DND-41 (cell line): ENCODE measurements around the gene NANOS2.

Experiments used
- ATAC-seq: fragments of 200-7000 bp; cut with Tn5 transposase; 3 replicates; pipeline ENCODE4 v1.9.1; 2021; ENCODE audit warnings: low read depth; ENCODE audit not compliant: insufficient read depth
- DNase-seq: peaks from one replicate; pipeline ENCODE4 v3.0.0-alpha.2; 2020
- H2AFZ ChIP-seq: 2 replicates; pipeline ENCODE4 v1.6.0; 2012; ENCODE audit warnings: low read depth, low read length
- H3K27ac ChIP-seq: 2 replicates; pipeline ENCODE4 v1.5.1; 2012; ENCODE audit warnings: low read length, inconsistent platforms
- H3K27me3 ChIP-seq: fragments of 200-600 bp; sonication (generic); 2 replicates; pipeline ENCODE4 v1.6.0; 2012; ENCODE audit warnings: low read length, mild to moderate bottlenecking, inconsistent platforms; ENCODE audit not compliant: insufficient read depth, poor library complexity
- H3K36me3 ChIP-seq: 2 replicates; pipeline ENCODE4 v1.5.1; 2012; ENCODE audit warnings: low read length, inconsistent platforms; ENCODE audit not compliant: insufficient read depth
- H3K4me1 ChIP-seq: 2 replicates; pipeline ENCODE4 v1.5.1; 2012; ENCODE audit warnings: mild to moderate bottlenecking, low read length; ENCODE audit not compliant: insufficient read depth
- H3K4me2 ChIP-seq: 2 replicates; pipeline ENCODE4 v1.6.0; 2012; ENCODE audit warnings: mild to moderate bottlenecking, moderate library complexity, low read length, inconsistent platforms; ENCODE audit not compliant: insufficient read depth
- H3K4me3 ChIP-seq, 2 experiments: fragments of 200-600 bp in 1 of 2; shearing (Covaris generic) in 1 of 2; 2 replicates each; pipeline ENCODE4 v1.5.1; 2012 to 2016; ENCODE audit warnings: inconsistent platforms in 2 of 2, low read length in 2 of 2, mild to moderate bottlenecking in 2 of 2, low read depth in 1 of 2, moderate library complexity in 1 of 2
- H3K79me2 ChIP-seq: 2 replicates; pipeline ENCODE4 v1.6.0; 2012; ENCODE audit warnings: low read length, inconsistent platforms; ENCODE audit not compliant: insufficient read depth
- H3K9ac ChIP-seq: 2 replicates; pipeline ENCODE4 v1.6.0; 2012; ENCODE audit warnings: low read depth, mild to moderate bottlenecking, inconsistent platforms, low read length, moderate library complexity
- H3K9me3 ChIP-seq: 2 replicates; pipeline ENCODE4 v1.5.1; 2012; ENCODE audit warnings: low read length, moderate library complexity, mild to moderate bottlenecking, inconsistent platforms; ENCODE audit not compliant: insufficient read depth, severe bottlenecking
- H4K20me1 ChIP-seq: 2 replicates; pipeline ENCODE4 v1.6.0; 2012; ENCODE audit warnings: low read length; ENCODE audit not compliant: insufficient read depth
- CTCF ChIP-seq: IDR thresholded peaks from 2 replicates; pipeline ENCODE4 v1.5.1; 2012; ENCODE audit warnings: borderline replicate concordance, low read length, moderate library complexity, mild to moderate bottlenecking; ENCODE audit not compliant: poor library complexity, severe bottlenecking; ENCODE audit errors: extremely low read depth
- EZH2 ChIP-seq: IDR thresholded peaks from 3 replicates; pipeline ENCODE4 v1.6.1; 2012; ENCODE audit warnings: borderline replicate concordance, low read depth, mild to moderate bottlenecking, moderate library complexity, low read length, inconsistent platforms; ENCODE audit not compliant: severe bottlenecking

NANOS2 gene

GRCh38 chr19:45889210-45889885 lies 25.2 kb downstream of the NANOS2 start:
- H3K27me3 ChIP-seq: no peaks in the 10 kb centered on the region
- peaks cover 13% of the 10 kb centered on the region for H3K36me3 ChIP-seq
- H3K9me3 ChIP-seq: no peaks in the 10 kb centered on the region
- H3K4me1 ChIP-seq: peaks cover 23% of the 10 kb centered on the region
- ATAC-seq (no peak), DNase-seq (no peak)
- H3K9ac ChIP-seq: no peak overlapping the region
- no peak overlapping the region for H3K4me3 ChIP-seq
- peaks cover 19% of the 10 kb centered on the region for H3K79me2 ChIP-seq
- H3K4me2 ChIP-seq: no peak overlapping the region
- no peak overlapping the region for H2AFZ ChIP-seq
- H4K20me1 ChIP-seq: peaks cover 13% of the 10 kb centered on the region
- H3K27ac ChIP-seq: no peak overlapping the region
- no peak for TF ChIP-seq EZH2
- no peak for TF ChIP-seq CTCF

- Histone ChIP-seq H3K4me1 (peaks cover 37% of the 10 kb centered on the region), H2AFZ (peak overlapping the region; percentile 69), H3K79me2 (peaks cover 31% of the 10 kb centered on the region), H3K27me3 (no peaks in the 10 kb centered on the region), H3K27ac (peak overlapping the region; percentile 84), H3K4me3 (peak overlapping the region; percentile 46 to 78; a peak in 3 of 4 replicates), H4K20me1 (peaks cover 32% of the 10 kb centered on the region), H3K36me3 (peaks cover 32% of the 10 kb centered on the region), H3K4me2 (peak overlapping the region; percentile 99), H3K9ac (peak overlapping the region; percentile 82), H3K9me3 (no peaks in the 10 kb centered on the region)
- no peak for ATAC-seq
- DNase-seq: no peak
- TF ChIP-seq EZH2 (no peak), CTCF (no peak)
Observed at GRCh38 chr19:45887200-45887710, 27.3 kb downstream of the NANOS2 start.

- Histone ChIP-seq H3K27ac (peak overlapping the region; percentile 84), H3K4me3 (peak overlapping the region; percentile 46 to 78), H4K20me1 (peaks cover 38% of the 10 kb centered on the region), H3K79me2 (peaks cover 31% of the 10 kb centered on the region), H3K9ac (peak overlapping the region; percentile 82), H3K36me3 (peaks cover 32% of the 10 kb centered on the region), H2AFZ (peak overlapping the region; percentile 69), H3K4me1 (peaks cover 37% of the 10 kb centered on the region), H3K9me3 (no peaks in the 10 kb centered on the region), H3K4me2 (peak overlapping the region; percentile 99), H3K27me3 (no peaks in the 10 kb centered on the region)
- ATAC-seq (peak; percentile 82), DNase-seq (peak; percentile 95)
- no peak for TF ChIP-seq CTCF
- no peak for TF ChIP-seq EZH2
Observed at GRCh38 chr19:45886427-45887199, 28.0 kb downstream of the NANOS2 start.
